Breast epithelium (tissue), 3 donors: ENCODE results near the gene CTF1.

ENCODE experiments used
- POLR2A ChIP-seq: fragments of 450-650 bp; IDR thresholded peaks from one replicate; pipeline ENCODE4 v1.6.1; 2016; ENCODE audit warnings: antibody characterized with exemption, mild to moderate bottlenecking, moderate library complexity
- POLR2AphosphoS5 ChIP-seq, 3 donors: sonication (generic); formaldehyde crosslinking; IDR thresholded peaks; one replicate each; pipeline ENCODE4 v1.6.1; 2017; ENCODE audit warnings: antibody characterized with exemption in 3 of 3
- TF ChIP-seq, protein P1 (sequence below), 3 donors: fragments of 450-650 bp; IDR thresholded peaks; one replicate each; pipeline ENCODE4 v1.5.1; 2016 to 2017; ENCODE audit warnings: antibody characterized with exemption in 3 of 3, mild to moderate bottlenecking in 3 of 3, moderate library complexity in 3 of 3

- TF ChIP-seq POLR2A: no peak
- TF ChIP-seq, protein P1, sequence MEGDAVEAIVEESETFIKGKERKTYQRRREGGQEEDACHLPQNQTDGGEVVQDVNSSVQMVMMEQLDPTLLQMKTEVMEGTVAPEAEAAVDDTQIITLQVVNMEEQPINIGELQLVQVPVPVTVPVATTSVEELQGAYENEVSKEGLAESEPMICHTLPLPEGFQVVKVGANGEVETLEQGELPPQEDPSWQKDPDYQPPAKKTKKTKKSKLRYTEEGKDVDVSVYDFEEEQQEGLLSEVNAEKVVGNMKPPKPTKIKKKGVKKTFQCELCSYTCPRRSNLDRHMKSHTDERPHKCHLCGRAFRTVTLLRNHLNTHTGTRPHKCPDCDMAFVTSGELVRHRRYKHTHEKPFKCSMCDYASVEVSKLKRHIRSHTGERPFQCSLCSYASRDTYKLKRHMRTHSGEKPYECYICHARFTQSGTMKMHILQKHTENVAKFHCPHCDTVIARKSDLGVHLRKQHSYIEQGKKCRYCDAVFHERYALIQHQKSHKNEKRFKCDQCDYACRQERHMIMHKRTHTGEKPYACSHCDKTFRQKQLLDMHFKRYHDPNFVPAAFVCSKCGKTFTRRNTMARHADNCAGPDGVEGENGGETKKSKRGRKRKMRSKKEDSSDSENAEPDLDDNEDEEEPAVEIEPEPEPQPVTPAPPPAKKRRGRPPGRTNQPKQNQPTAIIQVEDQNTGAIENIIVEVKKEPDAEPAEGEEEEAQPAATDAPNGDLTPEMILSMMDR (IDR thresholded peaks at IDR 0.05): no peak
- no peak for TF ChIP-seq POLR2AphosphoS5 (IDR thresholded peaks at IDR 0.05)
These were observed 25.0 kb downstream of the CTF1 start for GRCh38 chr16:30921459-30921747.
